Keratinocyte (primary cell): ENCODE data around the gene FOXP2.

Experiments used
- CTCF ChIP-seq, 3 experiments: IDR thresholded peaks in 1 of 3; conservative IDR thresholded peaks in 1 of 3; optimal IDR thresholded peaks in 1 of 3; 2 replicates in 2 of 3; 3 replicates in 1 of 3; pipeline versions ENCODE3 to v1.5.1; 2011; ENCODE audit warnings: low read length in 3 of 3, mild to moderate bottlenecking in 3 of 3, moderate library complexity in 2 of 3, control low read depth in 1 of 3, inconsistent platforms in 1 of 3; ENCODE audit not compliant: insufficient read depth in 2 of 3; ENCODE audit errors: extremely low read depth in 1 of 3
- EZH2 ChIP-seq: IDR thresholded peaks from one replicate; pipeline ENCODE4 v1.6.1; 2012; ENCODE audit warnings: inconsistent platforms, mild to moderate bottlenecking, low read length, moderate library complexity

- no peak for TF ChIP-seq CTCF (optimal IDR thresholded peaks at IDR 0.05 in 1 of 3, IDR thresholded peaks at IDR 0.05 in 1 of 3, conservative IDR thresholded peaks at IDR 0.05 in 1 of 3; ENCODE audit: extremely low read depth in 1 of 3, insufficient read depth in 2 of 3, low read length in 3 of 3)
- TF ChIP-seq EZH2: no peak
Observed at GRCh38 chr7:114502454-114503254, 88.0 kb downstream of the FOXP2 start.
